Hematopoietic multipotent progenitor cell treated with erythropoietin and hydrocortisone succinate and interleukin-3 and kit ligand, for 6 days (in vitro differentiated cells): ENCODE data around the gene CTAGE15.
"Not testable (repeated sequence)": the region's sequence is repeated elsewhere in the genome, so short reads cannot be mapped to it uniquely, and the experiment has no call there.

Experiments used
- DNase-seq: peaks from one replicate; pipeline ENCODE4 v3.0.0-alpha.2; 2015

Gene CTAGE15

GRCh38 chr7:143571501-143571900 lies at the start of gene CTAGE15:
Gene CTAGE15, plus strand, starts transcription at chr7:143571801. Its CDS starts 17 bp downstream, at chr7:143571818.
- DNase-seq: not testable (repeated sequence)

- not testable (repeated sequence) for DNase-seq
Observed at GRCh38 chr7:143522309-143522916, 49.2 kb upstream of the CTAGE15 start.

- not testable (repeated sequence) for DNase-seq
Observed at GRCh38 chr7:143531169-143531926, 40.3 kb upstream of the CTAGE15 start.

GRCh38 chr7:143531932-143532331 lies 39.7 kb upstream of the CTAGE15 start:
- not testable (repeated sequence) for DNase-seq

- DNase-seq: not testable (repeated sequence)
Observed at GRCh38 chr7:143533213-143533839, 38.3 kb upstream of the CTAGE15 start.

GRCh38 chr7:143536443-143536842 lies 35.2 kb upstream of the CTAGE15 start:
- not testable (repeated sequence) for DNase-seq

GRCh38 chr7:143543288-143544038 lies 28.1 kb upstream of the CTAGE15 start:
- not testable (repeated sequence) for DNase-seq

GRCh38 chr7:143555968-143556367 lies 15.6 kb upstream of the CTAGE15 start:
- DNase-seq: not testable (repeated sequence)

GRCh38 chr7:143563306-143563705 lies 8.3 kb upstream of the CTAGE15 start:
- not testable (repeated sequence) for DNase-seq

GRCh38 chr7:143566001-143566400 lies 5.6 kb upstream of the CTAGE15 start:
- not testable (repeated sequence) for DNase-seq

- DNase-seq: not testable (repeated sequence)
Observed at GRCh38 chr7:143588183-143588582, 16.6 kb downstream of the CTAGE15 start.

GRCh38 chr7:143589897-143590296 lies 18.3 kb downstream of the CTAGE15 start:
- not testable (repeated sequence) for DNase-seq

GRCh38 chr7:143598086-143598485 lies 26.5 kb downstream of the CTAGE15 start:
- not testable (repeated sequence) for DNase-seq

- DNase-seq: not testable (repeated sequence)
Observed at GRCh38 chr7:143603549-143603948, 31.9 kb downstream of the CTAGE15 start.

GRCh38 chr7:143606088-143606487 lies 34.5 kb downstream of the CTAGE15 start:
- DNase-seq: not testable (repeated sequence)

- DNase-seq: not testable (repeated sequence)
Observed at GRCh38 chr7:143615545-143615944, 43.9 kb downstream of the CTAGE15 start.

- DNase-seq: not testable (repeated sequence)
Observed at GRCh38 chr7:143617204-143617603, 45.6 kb downstream of the CTAGE15 start.

GRCh38 chr7:143620058-143620457 lies 48.5 kb downstream of the CTAGE15 start:
- DNase-seq: not testable (repeated sequence)

- not testable (repeated sequence) for DNase-seq
Observed at GRCh38 chr7:143620646-143621045, 49.0 kb downstream of the CTAGE15 start, which contains the start of gene TCAF2. Gene TCAF2, plus strand, starts transcription at chr7:143620974.

- not testable (repeated sequence) for DNase-seq
Observed at GRCh38 chr7:143621175-143621574, 49.6 kb downstream of the CTAGE15 start.

GRCh38 chr7:143622130-143622529 lies 50.5 kb downstream of the CTAGE15 start:
- DNase-seq: not testable (repeated sequence)
